Midbrain (tissue), 1 donor: ENCODE data around the gene STPG3.
"Not testable (repeated sequence)": the region's sequence is repeated elsewhere in the genome, so short reads cannot be mapped to it uniquely, and the experiment has no call there.

Experiments
- DNase-seq: peaks from one replicate; lab custom pipeline; 2025; lab: John Stamatoyannopoulos, UW

The STPG3 gene

DNA sequence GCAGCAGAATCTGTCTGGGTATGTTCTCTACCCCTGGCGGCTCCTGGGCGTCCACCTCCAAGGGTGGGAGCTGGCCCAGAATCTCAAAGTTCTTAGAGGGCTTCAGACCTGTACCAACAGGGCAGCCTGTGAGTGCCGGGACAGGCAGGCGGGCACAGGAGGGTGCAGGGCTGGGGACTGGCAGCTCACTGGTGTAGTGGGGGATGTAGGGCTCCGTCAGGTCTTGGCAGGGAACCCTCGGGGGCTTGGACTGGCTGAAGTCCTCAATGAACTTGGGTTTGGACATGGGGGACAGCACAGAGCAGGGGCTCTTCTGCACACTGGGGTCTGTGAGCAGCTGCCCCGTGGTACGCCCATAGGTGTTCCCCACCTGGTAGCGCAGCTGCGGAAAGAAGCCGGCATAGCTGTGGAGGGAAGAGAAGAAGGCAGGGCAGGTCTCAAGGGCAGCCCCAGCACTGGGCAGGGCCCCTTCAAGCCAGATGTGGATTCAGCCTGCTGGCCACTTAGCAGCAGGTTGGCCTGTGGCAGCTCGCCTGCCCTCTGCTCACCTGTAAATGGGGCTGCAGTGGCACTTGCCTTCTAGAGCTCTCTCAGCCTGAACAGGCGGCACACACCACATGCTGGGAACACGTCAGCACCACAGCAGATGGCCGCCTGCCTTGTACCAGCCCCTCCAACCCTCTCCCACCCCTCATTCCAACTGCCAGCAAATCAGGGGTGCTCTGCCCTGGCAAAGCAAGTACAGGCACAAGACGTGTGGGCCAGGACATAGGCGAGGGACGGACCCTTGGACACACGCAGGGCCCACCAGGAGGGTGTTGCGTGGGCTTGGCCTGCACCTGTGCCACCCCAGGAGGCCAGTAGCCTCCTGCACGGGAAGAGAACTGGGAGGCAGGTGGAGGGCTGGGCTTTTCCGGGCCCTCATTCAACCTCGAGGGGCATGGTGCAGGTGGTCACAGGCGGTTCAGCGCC, 5.3 kb upstream of the STPG3 start:
- DNase-seq = no peak

DNA sequence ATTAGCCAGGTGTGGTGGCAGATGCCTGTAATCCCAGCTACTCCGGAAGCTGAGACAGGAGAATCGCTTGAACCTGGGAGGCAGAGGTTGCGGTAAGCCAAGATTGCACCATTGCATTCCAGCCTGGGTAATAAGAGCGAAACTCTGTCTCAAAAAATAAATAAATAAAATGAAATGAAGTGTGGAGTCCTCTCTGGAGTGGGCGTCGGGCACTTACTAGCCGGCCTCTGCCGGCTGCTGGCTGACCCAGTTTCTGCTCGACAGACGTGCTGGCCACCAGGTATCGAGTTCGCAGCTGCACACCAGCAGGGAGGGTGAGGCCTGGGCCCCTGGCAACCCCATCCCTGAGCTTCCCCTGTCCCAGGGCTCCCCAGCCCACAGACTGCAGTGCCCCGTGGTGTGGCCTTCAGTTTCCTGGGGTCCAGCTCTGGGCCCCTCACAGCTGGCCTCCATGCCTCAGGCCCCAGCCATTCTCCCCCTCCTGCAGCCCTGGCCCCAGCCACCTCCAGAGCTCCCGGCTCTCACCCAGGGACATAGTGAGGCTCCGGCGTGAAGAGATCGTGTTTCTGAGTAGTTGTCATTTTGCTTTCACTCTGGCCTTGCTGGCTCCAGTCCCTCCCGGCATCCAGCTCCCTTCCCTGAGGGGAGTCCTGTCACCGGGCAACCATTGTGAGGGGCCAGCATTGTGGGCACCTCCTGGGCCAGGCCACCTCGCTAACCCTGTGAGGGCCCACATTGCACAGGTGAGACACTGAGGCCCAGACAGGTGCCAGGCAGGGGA, 3.8 kb upstream of the STPG3 start:
- no peak for DNase-seq

- no peak for DNase-seq
These were observed 3.2 kb upstream of the STPG3 start for GRCh38 chr9:137247916-137248175.

GRCh38 chr9:137250329-137251193, 525 bp upstream of the STPG3 start:
- no peak for DNase-seq

DNA sequence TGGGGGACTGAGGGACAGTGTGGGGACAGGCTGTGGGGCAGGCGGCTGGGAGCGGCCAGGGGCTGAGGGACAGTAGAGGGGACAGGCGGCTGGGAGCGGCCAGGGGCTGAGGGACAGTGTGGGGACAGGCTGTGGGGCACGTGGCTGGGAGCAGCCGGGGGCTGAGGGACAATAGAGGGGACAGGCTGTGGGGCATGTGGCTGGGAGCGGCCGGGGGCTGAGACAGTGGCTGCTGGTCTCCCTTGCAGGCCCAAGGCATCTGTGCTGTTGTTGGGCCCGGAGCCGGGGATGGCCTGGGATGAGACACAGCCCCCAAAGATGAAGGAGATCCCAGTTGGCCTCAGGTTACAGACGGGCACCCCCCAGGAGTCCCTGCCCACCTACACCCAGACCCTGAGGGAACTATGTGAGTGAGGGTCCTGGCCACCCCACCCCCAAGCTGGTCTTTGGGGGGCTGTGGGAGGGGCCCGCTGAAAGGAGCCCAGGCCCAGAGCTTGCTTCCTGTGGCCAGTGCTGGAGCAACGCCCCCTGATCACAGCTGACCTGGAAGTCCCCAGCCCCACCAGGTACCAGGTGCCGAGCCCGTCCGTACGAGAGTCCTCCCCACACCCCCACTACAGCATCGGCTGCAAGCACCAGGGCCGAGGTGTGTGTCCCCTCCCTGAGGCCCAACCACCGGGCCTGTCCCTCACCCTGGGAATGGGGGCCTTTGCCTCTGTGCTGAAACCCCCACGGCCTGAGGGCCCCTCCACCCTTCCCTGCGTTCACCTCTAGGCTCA, 593 bp downstream of the STPG3 start:
- DNase-seq = no peak

GRCh38 chr9:137252555-137253506, 1.7 kb downstream of the STPG3 start:
- no peak for DNase-seq

DNA sequence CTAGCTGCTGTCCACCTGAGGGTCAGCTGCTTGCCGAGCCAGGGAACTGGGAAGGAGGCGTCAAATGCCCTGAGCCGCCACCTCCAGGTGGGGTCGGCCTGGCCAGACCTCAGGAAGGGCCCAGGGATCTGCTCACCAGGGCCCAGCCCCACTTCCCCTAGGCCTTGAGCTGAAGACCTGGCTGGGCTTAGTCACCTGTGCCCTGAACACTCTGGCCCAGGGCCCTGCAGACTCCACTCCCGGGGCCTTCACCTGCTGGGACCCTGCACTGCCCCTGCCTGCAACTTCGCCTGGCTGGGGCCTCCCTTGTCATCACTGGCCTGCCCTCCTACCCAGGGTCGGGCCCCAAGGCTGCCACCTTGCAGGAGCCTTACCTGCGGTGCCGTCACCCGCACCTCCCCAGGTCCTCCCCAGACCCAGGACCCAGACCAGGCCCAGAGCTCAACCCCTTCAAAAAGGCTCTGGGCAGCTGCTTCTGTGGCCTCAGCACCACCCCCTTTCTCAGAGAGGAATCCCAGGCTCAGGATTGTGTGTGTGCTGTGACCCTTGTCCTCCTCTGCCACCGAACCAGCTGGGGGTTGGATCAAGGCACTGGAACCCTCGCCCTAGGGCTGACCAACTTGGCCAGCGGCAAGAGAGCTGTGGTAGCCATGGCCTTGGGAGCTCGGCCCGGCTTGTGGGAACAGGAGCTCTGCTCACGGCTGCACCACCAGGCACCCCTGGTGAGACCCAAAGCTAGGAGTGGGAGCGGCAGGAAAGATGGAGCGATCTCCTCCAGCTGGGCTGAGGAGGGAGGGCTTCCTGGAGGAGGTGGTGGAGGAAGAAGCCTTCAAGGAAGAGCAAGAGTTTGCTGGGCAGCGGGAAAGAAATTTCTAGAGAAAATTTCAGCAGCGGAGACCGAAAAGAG, 2.9 kb downstream of the STPG3 start:
- no peak for DNase-seq

- peak; percentile 89 for DNase-seq
These were observed 3.8 kb downstream of the STPG3 start, which contains the start of gene NELFB for GRCh38 chr9:137254624-137255447. Gene NELFB, plus strand, starts transcription at chr9:137255327.

DNA sequence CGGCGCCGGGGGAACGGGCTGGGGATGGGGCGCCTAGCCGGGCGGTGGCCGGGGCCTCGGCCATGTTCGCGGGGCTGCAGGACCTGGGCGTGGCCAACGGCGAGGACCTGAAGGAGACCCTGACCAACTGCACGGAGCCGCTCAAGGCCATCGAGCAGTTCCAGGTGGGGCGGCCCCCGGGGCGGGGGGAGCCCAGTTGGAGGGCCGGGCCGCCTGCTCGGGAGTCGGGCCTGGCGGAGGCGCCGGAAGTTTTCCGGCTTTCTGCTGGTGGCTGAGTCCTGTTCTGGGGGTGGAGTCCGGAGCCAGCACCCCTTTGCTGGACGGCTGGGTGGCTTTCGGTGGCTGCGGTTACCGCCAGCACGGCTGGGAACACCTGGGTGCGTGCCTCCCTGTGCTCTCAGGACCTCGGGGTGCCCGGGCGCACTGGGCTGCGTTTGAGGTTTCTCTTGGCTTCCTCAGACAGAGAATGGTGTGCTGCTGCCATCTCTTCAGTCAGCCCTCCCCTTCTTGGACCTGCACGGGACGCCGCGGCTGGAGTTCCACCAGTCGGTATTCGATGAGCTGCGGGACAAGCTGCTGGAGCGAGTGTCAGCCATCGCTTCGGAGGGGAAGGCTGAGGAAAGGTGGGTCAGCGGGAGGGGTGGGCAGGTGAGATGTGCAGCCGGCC, 4.5 kb downstream of the STPG3 start:
- no peak for DNase-seq

DNA sequence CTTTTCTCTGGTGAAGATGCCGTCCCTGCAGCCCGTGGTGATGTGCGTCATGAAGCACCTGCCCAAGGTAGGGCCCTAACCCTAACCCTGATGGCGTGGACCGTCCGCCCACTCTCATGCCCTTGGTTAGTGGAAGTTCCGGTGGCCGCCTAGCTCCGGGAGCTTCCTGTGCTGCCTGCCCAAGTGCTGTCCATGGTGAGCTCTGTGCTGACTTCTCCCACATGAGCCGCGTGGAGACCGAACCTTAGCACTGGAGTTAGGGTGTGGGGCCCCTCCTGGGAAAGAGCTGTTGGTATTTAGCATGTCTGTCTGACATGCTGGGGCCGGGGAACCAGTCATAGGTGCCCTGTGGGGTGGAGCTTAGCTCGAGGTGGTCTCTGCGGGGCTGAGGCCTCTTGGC, 5.3 kb downstream of the STPG3 start:
- no peak for DNase-seq

DNA sequence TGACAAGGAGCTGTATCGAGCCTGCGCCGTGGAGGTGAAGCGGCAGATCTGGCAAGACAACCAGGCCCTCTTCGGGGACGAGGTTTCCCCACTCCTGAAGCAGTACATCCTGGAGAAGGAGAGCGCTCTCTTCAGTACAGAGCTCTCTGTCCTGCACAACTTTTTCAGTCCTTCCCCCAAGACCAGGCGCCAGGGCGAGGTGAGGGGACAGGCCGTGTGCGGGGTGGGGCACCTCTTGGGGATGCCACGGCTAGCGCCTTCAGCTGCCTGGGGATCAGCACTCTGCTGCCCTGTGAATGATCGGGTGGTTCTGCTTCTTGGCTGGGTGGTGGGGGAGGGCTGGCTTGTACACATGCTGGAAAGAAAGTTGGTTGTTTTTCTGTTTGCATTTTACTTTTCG, 5.8 kb downstream of the STPG3 start:
- DNase-seq = no peak

DNA sequence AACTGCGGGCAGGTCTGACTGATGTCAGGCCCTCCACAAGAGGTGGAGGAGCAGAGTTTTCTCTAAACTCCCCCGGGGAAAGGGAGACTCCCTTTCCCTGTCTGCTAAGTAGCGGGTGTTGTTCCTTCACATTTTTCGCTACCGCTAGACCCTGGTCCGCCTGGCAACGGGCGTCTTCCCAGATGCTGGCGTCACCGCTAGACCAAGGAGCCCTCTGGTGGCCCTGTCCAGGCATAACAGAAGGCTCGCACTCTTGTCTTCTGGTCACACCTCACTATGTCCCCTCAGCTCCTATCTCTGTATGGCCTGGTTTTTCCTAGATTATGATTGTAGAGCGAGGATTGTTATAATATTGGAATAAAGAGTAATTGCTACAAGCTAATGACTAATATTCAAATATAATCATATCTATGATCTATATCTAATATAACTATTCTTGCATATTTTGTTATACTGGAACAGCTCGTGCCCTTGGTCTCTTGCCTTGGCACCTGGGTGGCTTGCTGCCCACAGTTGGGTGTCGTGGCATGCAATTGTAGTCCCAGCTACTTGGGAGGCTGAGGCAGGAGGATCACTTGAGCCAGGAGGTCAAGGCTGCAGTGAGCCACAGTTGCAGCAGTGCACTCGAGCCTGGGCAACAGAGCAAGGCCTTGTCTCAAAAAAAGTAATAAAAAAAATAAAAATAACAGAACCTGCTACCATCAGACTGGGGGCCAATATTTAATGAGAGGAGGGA, 11.3 kb downstream of the STPG3 start:
- not testable (repeated sequence) for DNase-seq

GRCh38 chr9:137262909-137263285, 11.8 kb downstream of the STPG3 start:
- no peak for DNase-seq

GRCh38 chr9:137263506-137263905, 12.4 kb downstream of the STPG3 start:
- no peak for DNase-seq

- DNase-seq = no peak
These were observed 13.0 kb downstream of the STPG3 start for GRCh38 chr9:137264067-137264466.

DNA sequence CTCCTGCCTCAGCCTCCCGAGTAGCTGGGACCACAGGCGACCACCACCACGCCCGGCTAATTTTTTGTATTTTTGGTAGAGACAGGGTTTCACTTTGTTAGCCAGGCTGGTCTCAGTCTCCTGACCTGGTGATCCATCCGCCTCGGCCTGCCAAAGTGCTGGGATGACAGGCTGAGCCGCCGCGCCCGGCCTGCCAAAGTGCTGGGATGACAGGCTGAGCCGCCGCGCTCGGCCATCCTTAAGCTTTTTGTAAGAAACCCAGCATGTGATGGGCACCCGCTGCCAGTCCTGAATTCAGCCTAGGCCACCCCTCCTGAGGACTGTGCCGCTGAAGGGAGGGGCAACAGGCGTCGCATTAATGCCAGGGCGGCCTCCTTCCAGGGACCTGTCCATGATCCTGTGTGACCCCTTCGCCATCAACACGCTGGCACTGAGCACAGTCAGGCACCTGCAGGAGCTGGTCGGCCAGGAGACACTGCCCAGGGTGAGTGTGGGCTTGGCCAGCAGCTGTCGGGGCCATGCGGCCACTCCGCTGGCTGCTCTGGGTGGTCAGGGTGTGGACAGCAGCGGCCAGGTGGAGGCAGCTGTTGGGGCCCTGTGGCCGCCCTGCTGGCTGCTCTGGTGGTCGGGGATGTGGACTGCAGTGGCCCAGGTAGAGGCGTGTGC, 14.5 kb downstream of the STPG3 start:
- no peak for DNase-seq

DNA sequence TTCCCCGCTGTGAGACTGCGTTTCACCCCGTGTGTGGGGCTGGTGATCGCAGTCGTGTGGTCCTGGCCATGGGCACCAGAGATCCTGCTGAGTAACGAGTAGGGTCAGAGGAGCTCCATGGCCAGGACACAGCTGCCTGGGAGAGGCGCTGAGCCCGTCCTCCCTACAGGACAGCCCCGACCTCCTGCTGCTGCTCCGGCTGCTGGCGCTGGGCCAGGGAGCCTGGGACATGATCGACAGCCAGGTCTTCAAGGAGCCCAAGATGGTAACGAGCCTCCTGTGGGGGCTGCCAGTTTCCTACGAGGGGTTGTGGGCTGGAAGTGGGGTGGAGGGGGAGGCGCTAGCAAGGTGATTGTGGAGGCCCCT, 15.1 kb downstream of the STPG3 start:
- DNase-seq = no peak
